Hematopoietic multipotent progenitor cell treated with erythropoietin and hydrocortisone succinate and interleukin-3 and kit ligand, for 17 days (in vitro differentiated cells): ENCODE data around the gene CALM1.
"Not testable (repeated sequence)": the region's sequence is repeated elsewhere in the genome, so short reads cannot be mapped to it uniquely, and the experiment has no call there.

Source experiments
- DNase-seq: peaks from one replicate; pipeline ENCODE4 v3.0.0-alpha.2; 2015; ENCODE audit warnings: low spot score

Gene CALM1

GRCh38 chr14:90383731-90384542 lies 12.9 kb upstream of the CALM1 start:
- no peak for DNase-seq

- DNase-seq: no peak
Observed at GRCh38 chr14:90384543-90384911, 12.3 kb upstream of the CALM1 start.

GRCh38 chr14:90386321-90386720 lies 10.5 kb upstream of the CALM1 start:
- no peak for DNase-seq

DNA sequence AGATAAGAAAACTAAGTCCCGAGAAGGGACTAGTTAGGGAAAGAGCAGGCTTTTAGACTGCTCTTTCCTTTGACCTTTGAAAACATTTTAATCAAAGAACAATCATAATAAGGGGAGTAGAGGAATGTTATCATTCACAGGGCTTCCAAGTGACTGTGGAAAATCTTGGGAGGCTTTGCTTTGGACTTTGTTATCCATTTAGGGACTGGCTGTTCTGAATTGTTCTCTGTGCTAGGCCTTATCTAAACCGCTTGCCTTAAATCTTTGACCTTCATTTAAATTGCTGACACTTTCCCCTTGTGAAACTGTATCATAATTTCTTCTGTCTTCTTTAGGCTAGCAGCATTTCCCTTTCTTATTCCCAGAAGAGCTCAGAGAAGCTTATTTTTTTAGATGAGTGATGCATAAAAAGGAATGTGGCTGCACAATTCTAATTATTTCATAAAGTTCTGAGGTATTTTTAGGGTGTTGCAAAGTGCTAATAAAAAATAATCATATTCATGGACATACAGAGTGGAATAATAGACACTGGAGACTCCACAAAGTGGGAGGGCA lies 9.5 kb upstream of the CALM1 start:
- DNase-seq: no peak

DNA sequence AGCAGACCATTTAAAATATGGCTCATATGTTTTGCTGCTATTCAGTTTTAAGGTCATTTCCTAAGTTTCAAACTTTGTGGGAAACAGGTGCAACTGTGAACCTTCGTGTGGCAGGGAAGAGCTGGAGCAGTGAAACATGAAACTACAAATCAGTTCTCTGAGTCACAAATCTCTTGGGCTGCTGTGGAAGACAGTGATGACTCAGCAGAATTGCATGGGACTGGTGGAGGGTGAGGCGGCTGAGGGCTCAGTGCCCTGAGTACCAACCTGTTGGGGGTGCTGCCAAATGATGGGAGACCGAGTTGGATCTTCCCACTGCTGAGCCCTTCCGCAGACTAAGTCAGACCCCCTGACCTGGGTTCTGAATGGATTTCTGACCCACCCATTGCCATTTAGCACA lies 8.4 kb upstream of the CALM1 start:
- peak; percentile 66 for DNase-seq

GRCh38 chr14:90388982-90389381 lies 7.8 kb upstream of the CALM1 start:
- DNase-seq: no peak

DNA sequence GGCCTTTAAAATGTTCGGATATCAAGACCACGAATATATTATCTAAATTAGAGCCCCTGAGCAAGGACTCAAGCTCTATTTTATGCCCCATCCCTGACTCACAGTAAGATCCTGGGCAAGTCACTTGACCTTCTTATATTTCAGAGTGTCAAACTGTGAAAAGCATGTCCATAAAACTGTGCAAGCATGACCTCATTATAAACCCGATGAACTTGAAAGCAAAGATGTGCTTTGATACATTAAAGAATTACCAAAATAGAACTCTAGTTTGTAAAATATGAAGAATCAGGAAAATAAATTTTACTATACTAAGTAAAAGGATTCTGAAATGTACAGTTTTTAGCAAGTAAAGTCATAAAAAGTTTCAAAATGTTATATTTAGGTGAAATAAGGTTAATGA lies 2.9 kb upstream of the CALM1 start:
- no peak for DNase-seq

- DNase-seq: not testable (repeated sequence)
Observed at GRCh38 chr14:90394782-90395181, 2.0 kb upstream of the CALM1 start.

DNA sequence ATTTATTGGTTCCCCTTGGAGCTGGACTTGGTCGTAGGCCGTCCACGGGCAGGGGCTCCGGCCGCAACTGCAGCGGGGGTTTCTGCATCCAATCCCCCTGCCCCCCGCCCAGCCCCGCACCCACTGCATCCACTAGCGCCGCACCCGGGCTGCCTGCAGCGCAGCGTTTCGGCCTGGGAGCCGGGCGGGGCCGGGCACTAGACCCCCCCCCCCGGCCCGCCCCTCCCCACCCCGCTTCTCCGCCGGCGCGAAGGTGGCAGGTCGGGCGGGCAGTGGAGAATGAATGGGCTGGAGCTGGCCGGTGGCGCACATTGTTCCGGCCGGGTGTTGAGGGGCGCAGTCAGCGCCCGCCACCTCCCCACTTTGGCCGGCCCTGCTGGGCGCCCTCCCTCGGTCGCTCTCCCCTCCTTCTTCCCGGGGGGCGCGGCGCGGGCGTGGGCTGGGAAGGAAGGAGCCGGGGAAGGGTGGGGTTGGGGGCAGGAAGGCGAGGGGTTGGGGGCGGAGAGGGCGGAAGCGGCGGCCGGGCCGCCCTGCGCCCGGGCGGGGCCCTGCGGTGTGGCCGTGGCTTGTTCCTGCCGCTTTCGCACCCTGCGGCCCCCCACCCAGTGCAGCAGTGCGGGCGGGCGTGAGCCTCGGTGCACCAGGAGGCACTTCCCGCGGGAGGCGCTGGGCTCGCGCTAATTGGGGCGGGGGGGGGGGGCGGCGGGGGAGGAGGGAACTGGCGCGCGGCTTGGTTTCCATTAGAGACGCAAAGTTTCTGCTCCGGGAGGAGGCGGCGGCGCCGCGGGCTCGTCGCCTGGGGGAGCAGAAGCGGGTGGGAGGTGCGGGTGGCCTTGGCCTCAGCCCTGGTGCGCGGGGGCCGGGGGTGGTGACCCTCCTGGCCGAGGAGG lies 841 bp downstream of the CALM1 start:
- peak; percentile 59 for DNase-seq

- DNase-seq: peak; percentile 36
Observed at GRCh38 chr14:90398315-90398839, 1.5 kb downstream of the CALM1 start.

GRCh38 chr14:90398841-90399540 lies 2.2 kb downstream of the CALM1 start:
- DNase-seq: no peak

DNA sequence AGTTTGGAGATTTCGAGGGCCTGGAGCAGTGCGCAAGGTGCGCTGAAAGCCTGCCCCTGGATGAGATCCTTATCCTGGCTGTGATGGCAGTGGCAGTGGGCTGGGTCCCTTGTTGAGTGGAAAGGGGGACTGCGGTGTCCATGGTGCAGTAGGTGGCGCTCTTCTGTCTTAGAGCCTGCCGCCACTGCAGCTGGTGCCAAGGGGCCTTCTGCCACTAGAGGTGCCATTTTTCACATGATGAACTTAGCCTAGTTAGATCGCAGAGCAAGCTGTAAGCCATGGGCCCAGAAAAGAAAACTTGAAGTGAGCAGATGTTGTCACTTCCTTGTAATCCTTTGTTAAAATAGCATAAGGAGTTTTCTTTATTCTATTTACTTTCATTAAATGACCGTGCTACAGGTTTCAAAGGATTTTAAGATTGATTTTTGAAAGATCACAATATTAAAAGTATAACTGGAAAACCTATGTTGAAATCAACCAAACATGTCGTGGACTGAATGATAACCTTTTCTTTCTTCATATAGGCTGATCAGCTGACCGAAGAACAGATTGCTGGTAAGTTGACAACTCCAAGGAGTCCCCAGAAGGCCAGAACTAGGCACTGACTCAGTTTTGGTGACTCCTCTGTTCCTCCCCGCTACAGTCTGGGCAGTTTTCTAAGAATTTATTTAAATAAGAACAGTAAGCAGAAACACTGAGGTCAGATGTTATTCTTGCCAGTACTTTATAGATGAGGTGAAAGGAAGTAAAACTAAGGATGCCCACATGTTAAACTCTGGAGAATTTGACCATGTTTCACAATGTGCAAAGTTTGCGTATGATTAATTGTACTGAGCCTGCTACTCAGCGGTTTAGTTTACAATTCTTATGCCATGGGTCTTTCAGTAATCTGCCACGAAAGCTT lies 3.0 kb downstream of the CALM1 start:
- DNase-seq: peak; percentile 91

DNA sequence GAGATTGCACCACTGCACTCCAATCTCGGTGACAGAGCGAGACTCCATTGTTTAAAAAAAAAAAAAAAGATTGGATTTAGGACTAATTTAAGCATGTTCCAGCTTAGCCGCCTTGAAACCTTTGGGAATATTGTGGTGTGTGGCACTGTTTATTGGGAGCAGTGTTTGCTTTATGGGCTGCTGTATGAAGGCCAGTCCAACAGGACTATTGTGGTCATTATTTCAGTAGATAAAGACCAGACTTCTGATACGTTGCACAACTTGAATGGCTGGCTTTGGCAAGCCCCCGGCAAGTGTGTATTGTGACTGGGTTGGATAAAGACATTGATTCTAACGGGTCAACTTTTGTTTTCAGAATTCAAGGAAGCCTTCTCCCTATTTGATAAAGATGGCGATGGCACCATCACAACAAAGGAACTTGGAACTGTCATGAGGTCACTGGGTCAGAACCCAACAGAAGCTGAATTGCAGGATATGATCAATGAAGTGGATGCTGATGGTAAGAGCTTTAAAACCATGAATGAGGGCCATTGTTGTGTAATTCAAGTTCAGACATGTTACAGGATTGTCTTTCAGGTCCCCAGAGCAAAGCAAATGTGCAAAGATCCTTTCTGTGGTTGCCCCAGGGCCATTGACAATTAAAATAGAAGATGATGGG lies 4.2 kb downstream of the CALM1 start:
- DNase-seq: no peak

DNA sequence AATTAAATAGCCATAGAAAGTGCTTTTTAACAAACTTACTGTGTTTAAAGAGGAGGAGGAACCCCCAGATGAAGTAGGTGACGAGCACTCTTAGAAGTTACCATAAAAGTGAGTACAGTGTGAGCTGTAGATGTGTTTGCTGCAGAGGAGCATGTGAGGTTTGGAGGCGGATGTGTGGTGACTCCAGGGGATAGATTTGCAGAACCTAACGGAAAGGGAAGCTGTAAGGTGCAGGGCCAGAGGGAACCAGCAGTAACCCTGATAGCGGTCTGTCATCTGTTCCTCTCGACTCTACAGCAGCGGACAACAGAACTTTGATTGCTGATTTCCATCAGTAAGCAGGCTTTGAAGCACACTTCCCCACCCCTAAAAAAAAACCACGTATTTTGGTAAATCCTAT lies 5.2 kb downstream of the CALM1 start:
- DNase-seq: no peak

DNA sequence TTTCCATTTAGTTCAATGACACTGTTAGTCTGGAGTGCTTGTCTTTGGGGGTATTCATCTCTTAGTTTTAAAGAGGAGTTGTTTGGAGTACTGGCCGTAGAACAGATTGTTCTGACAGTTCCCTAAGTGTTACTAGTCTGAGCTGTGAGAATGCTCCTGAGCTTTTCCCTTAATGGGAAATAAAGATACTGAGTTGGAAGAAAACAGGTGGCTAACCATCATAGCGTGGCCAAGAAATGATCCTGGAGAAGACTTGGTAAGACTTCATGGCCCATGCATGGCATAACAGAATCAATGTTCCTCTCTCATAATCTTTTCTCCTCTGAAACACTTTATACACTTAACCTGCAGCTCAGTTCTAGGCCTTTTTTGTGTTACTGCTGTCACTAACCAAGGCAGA lies 6.2 kb downstream of the CALM1 start:
- DNase-seq: no peak

GRCh38 chr14:90405101-90405500 lies 8.3 kb downstream of the CALM1 start:
- DNase-seq: no peak

DNA sequence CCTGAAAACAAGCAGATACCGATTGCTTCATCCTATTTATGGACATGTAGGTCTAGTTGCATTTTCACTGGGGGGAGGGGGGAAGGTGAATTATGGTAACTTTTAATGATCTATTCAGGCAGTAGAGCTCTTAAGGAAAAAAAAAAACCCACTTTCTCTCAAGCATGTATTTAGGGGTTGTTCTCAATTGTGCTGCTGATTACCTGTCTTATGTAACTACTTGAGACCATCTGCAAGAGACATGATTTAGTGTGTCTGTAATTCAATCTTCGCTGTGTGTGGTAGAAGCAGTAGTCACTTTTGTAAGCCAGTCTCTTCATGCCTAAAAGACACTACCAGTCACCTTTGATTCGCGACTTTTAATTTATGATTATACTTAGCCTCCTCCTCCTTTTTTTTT lies 8.9 kb downstream of the CALM1 start:
- DNase-seq: no peak

- DNase-seq: no peak
Observed at GRCh38 chr14:90406384-90406798, 9.6 kb downstream of the CALM1 start.

DNA sequence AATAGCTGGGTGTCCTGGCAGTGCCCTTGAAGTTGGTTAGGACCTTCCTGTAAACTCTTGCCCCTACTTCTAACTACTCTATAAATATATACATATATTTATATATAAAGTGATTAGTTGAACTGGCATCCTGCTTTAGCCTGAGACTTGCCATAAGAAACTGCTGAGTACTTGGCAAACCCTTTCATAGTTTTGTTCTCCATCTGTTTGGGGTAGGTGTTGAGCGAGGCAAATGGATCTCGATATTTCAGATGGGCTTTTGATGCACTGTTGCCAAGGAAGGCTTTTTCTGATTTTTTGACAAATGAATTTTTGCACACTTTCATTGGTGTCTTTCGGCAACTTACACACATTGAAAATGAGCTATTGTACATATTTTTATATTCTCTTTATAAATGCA lies 10.4 kb downstream of the CALM1 start:
- no peak for DNase-seq

- DNase-seq: no peak
Observed at GRCh38 chr14:90408713-90409112, 11.9 kb downstream of the CALM1 start.
